ENCODE measurements around the gene COL8A1.

COL8A1 gene

DNA sequence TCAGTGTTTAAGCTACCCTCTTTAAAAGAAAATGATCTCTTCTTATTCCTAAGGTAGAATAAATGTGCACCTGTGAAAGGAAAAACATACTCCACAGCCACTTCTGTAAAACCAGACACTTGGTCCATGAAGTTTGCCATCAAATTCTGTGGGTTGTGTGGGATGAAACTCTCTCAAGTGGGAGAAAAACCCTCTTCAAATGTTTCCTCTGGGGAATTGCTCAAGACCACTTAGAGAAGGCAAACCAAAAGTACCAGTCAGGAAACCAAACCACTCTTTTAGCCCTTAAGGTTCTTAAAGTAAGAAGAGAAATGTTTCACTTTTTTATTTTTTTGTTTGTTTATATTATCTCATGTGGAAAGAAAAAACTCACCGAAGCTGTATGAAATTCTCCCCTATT is 1.2 kb downstream of the COL8A1 start:
- no peak overlapping the region for H4K91ac ChIP-seq (ENCODE audit: low read depth, low read length, poor library complexity)
- no peak for DNase-seq (ENCODE audit: low spot score)

DNA sequence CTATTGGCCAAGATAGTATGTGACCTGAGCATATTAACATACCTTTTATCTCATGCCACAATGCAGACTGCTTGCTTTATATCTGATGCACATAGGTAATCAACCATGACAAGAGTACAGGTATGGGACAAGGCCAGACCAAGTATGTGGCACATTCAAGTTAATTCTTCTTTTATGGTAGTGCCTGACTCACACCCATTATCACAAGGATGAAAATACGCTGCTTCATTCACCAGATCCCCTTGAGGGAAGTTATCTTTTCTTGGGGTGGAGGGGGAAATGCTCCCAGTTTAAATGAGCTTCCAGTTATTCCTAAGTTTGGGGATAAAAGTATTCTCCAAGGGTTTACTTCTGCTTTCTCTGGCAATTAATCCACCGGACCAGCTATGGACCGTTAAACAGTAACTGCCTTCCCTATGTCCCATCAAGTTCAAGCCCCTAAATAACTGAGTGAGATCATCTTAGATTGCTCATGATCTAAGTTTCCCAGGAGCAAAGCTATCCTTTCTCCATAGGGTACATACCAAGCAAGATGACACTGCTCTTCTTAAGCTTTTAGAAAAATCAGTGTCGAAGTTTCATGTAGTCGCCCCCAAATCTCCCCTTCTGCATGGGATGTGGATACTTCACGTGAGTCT is 1.9 kb downstream of the COL8A1 start:
- Histone ChIP-seq H3K27me3 (ENCODE audit: control insufficient read depth in 3 of 3, insufficient read depth in 3 of 3, low read depth in 1 of 3, low read length in 3 of 3) (peaks cover 0 to 26% (median 3%) of the 10 kb centered on the region in 3 experiments), H3K23ac (ENCODE audit: low read depth, low read length, poor library complexity) (no peak overlapping the region), H4K91ac (ENCODE audit: low read depth, low read length, poor library complexity) (no peak overlapping the region), H3K36me3 (replicated peaks in 1 of 2; ENCODE audit: control insufficient read depth in 2 of 2, insufficient read depth in 2 of 2, low read length in 2 of 2) (no peaks in the 10 kb centered on the region), H2AK5ac (ENCODE audit: low read depth, low read length) (no peak overlapping the region), H2AFZ (ENCODE audit: low read length) (no peak overlapping the region), H3K9me3 (replicated peaks in 1 of 2; ENCODE audit: control insufficient read depth in 2 of 2, insufficient read depth in 1 of 2, low read depth in 1 of 2, low read length in 2 of 2) (no peaks in the 10 kb centered on the region), H3K4me3 (ENCODE audit: low read length in 2 of 2) (no peak overlapping the region), H3K18ac (ENCODE audit: low read length) (no peak overlapping the region), H3K4ac (ENCODE audit: low read length) (no peak overlapping the region), H2BK15ac (ENCODE audit: low read length) (no peak overlapping the region), H3K4me1 (ENCODE audit: control insufficient read depth in 2 of 2, insufficient read depth in 1 of 2, low read depth in 1 of 2, low read length in 2 of 2) (peaks cover 6 to 7% of the 10 kb centered on the region in 2 donors), H4K8ac (ENCODE audit: low read depth, low read length) (no peak overlapping the region), H3K14ac (ENCODE audit: low read length) (no peak overlapping the region), H2BK5ac (ENCODE audit: low read length) (no peak overlapping the region), H3K79me1 (ENCODE audit: low read depth, low read length) (no peaks in the 10 kb centered on the region), H3K27ac (replicated peaks; ENCODE audit: low read length) (no peak overlapping the region), H2BK12ac (ENCODE audit: low read length) (no peak overlapping the region), H2BK120ac (ENCODE audit: low read depth, low read length) (no peak overlapping the region), H3K9ac (ENCODE audit: low read depth, low read length, poor library complexity) (no peak overlapping the region), H3K4me2 (ENCODE audit: insufficient read depth, low read length, poor library complexity, severe bottlenecking) (no peak overlapping the region)
- DNase-seq (ENCODE audit: low spot score), result no peak
- no CpG with 5 or more reads among the region's 6 CpGs for WGBS, 2 donors (ENCODE audit: extremely low coverage in 2 of 2, insufficient read length in 2 of 2, insufficient replicate concordance in 1 of 2)

More for the DNA sequence above, 1.2 kb downstream of the COL8A1 start:
- H2AK5ac ChIP-seq (ENCODE audit: low read depth, low read length), result no peak overlapping the region
- H3K4me3 ChIP-seq (ENCODE audit: low read length in 2 of 2), result no peak overlapping the region
- H3K36me3 ChIP-seq (replicated peaks in 1 of 2; ENCODE audit: control insufficient read depth in 2 of 2, insufficient read depth in 2 of 2, low read length in 2 of 2), result no peaks in the 10 kb centered on the region
- H3K4me1 ChIP-seq (ENCODE audit: control insufficient read depth in 2 of 2, insufficient read depth in 1 of 2, low read depth in 1 of 2, low read length in 2 of 2), result peaks cover 6 to 7% of the 10 kb centered on the region in 2 donors
- no peaks in the 10 kb centered on the region for H3K79me1 ChIP-seq (ENCODE audit: low read depth, low read length)
- H3K9me3 ChIP-seq (replicated peaks in 1 of 2; ENCODE audit: control insufficient read depth in 2 of 2, insufficient read depth in 1 of 2, low read depth in 1 of 2, low read length in 2 of 2), result no peaks in the 10 kb centered on the region
- H3K4ac ChIP-seq (ENCODE audit: low read length), result no peak overlapping the region
- no peak overlapping the region for H3K23ac ChIP-seq (ENCODE audit: low read depth, low read length, poor library complexity)
- H3K14ac ChIP-seq (ENCODE audit: low read length), result no peak overlapping the region
- WGBS, 2 donors (ENCODE audit: extremely low coverage in 2 of 2, insufficient read length in 2 of 2, insufficient replicate concordance in 1 of 2), result no CpG with 5 or more reads among the region's 1 CpG
- no peak overlapping the region for H3K18ac ChIP-seq (ENCODE audit: low read length)
- H3K27ac ChIP-seq (replicated peaks; ENCODE audit: low read length), result no peak overlapping the region
- H2BK15ac ChIP-seq (ENCODE audit: low read length), result no peak overlapping the region
- no peak overlapping the region for H2AFZ ChIP-seq (ENCODE audit: low read length)
- peaks cover 0 to 26% (median 3%) of the 10 kb centered on the region in 3 experiments for H3K27me3 ChIP-seq (ENCODE audit: control insufficient read depth in 3 of 3, insufficient read depth in 3 of 3, low read depth in 1 of 3, low read length in 3 of 3)
- no peak overlapping the region for H3K4me2 ChIP-seq (ENCODE audit: insufficient read depth, low read length, poor library complexity, severe bottlenecking)
- no peak overlapping the region for H4K8ac ChIP-seq (ENCODE audit: low read depth, low read length)
- no peak overlapping the region for H2BK120ac ChIP-seq (ENCODE audit: low read depth, low read length)
- H2BK5ac ChIP-seq (ENCODE audit: low read length), result no peak overlapping the region
- no peak overlapping the region for H2BK12ac ChIP-seq (ENCODE audit: low read length)
- H3K9ac ChIP-seq (ENCODE audit: low read depth, low read length, poor library complexity), result no peak overlapping the region

DNA sequence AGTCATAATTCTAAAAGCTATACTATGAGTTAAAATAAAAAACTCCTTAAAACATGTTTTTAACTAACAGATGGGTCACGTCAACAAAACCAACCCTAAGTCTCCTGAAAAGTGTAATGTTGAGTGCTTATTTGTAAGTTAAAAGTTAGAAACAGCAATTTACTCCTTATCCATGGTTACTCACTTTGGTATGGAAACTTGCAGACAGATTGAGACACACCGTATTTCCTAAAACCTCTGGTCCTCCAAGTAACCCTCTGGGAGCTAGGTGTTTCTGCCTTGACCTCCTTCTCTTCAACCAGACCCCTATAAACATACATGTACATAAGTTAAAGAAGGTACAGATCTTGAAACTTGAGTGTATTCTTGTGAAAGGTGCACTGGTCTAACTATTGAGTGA is 3.1 kb downstream of the COL8A1 start:
- H4K91ac ChIP-seq (ENCODE audit: low read depth, low read length, poor library complexity), result no peak overlapping the region
- no peak overlapping the region for H3K4ac ChIP-seq (ENCODE audit: low read length)
- no peak overlapping the region for H4K8ac ChIP-seq (ENCODE audit: low read depth, low read length)
- H3K4me3 ChIP-seq (ENCODE audit: low read length in 2 of 2), result no peak overlapping the region
- H2AK5ac ChIP-seq (ENCODE audit: low read depth, low read length), result no peak overlapping the region
- H2BK5ac ChIP-seq (ENCODE audit: low read length), result no peak overlapping the region
- no peak overlapping the region for H3K18ac ChIP-seq (ENCODE audit: low read length)
- H3K9me3 ChIP-seq (replicated peaks in 1 of 2; ENCODE audit: control insufficient read depth in 2 of 2, insufficient read depth in 1 of 2, low read depth in 1 of 2, low read length in 2 of 2), result no peaks in the 10 kb centered on the region
- H2BK120ac ChIP-seq (ENCODE audit: low read depth, low read length), result no peak overlapping the region
- no peak overlapping the region for H2BK12ac ChIP-seq (ENCODE audit: low read length)
- H3K4me2 ChIP-seq (ENCODE audit: insufficient read depth, low read length, poor library complexity, severe bottlenecking), result no peak overlapping the region
- no peaks in the 10 kb centered on the region for H3K79me1 ChIP-seq (ENCODE audit: low read depth, low read length)
- no peak for DNase-seq (ENCODE audit: low spot score)
- no peak overlapping the region for H3K14ac ChIP-seq (ENCODE audit: low read length)
- H2BK15ac ChIP-seq (ENCODE audit: low read length), result no peak overlapping the region
- no peak overlapping the region for H3K9ac ChIP-seq (ENCODE audit: low read depth, low read length, poor library complexity)
- no peaks in the 10 kb centered on the region for H3K36me3 ChIP-seq (replicated peaks in 1 of 2; ENCODE audit: control insufficient read depth in 2 of 2, insufficient read depth in 2 of 2, low read length in 2 of 2)
- no peak overlapping the region for H3K27ac ChIP-seq (replicated peaks; ENCODE audit: low read length)
- no CpG with 5 or more reads among the region's 2 CpGs for WGBS, 2 donors (ENCODE audit: extremely low coverage in 2 of 2, insufficient read length in 2 of 2, insufficient replicate concordance in 1 of 2)
- H3K27me3 ChIP-seq (ENCODE audit: control insufficient read depth in 3 of 3, insufficient read depth in 3 of 3, low read depth in 1 of 3, low read length in 3 of 3), result peaks cover 0 to 23% (median 3%) of the 10 kb centered on the region in 3 experiments
- no peak overlapping the region for H2AFZ ChIP-seq (ENCODE audit: low read length)
- peaks cover 8 to 14% of the 10 kb centered on the region in 2 donors for H3K4me1 ChIP-seq (ENCODE audit: control insufficient read depth in 2 of 2, insufficient read depth in 1 of 2, low read depth in 1 of 2, low read length in 2 of 2)
- no peak overlapping the region for H3K23ac ChIP-seq (ENCODE audit: low read depth, low read length, poor library complexity)

DNA sequence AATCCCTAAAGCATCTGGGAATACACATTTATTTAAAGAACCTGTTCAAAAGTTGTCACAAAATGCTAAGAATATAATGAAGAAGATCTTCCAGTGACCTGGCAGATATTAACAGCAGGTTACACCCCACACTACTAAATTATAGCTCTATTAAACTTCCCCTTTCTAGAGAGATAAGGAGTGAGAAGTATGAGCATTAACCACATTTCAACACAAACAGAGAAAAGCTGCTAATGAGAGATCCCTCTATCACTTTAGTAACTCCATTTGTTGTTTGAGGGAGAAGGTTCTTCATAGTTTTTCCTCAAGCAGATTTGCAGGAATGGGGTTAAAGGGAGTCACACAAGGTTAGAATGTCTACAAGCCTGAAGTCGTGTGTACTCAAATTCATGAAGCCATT is 3.6 kb downstream of the COL8A1 start:
- Histone ChIP-seq H2AFZ (ENCODE audit: low read length) (no peak overlapping the region), H3K18ac (ENCODE audit: low read length) (no peak overlapping the region), H3K4me3 (ENCODE audit: low read length in 2 of 2) (no peak overlapping the region), H3K4me2 (ENCODE audit: insufficient read depth, low read length, poor library complexity, severe bottlenecking) (no peak overlapping the region), H3K9me3 (replicated peaks in 1 of 2; ENCODE audit: control insufficient read depth in 2 of 2, insufficient read depth in 1 of 2, low read depth in 1 of 2, low read length in 2 of 2) (no peaks in the 10 kb centered on the region), H2BK12ac (ENCODE audit: low read length) (no peak overlapping the region), H3K23ac (ENCODE audit: low read depth, low read length, poor library complexity) (no peak overlapping the region), H3K4ac (ENCODE audit: low read length) (no peak overlapping the region), H3K79me1 (ENCODE audit: low read depth, low read length) (no peaks in the 10 kb centered on the region), H4K91ac (ENCODE audit: low read depth, low read length, poor library complexity) (no peak overlapping the region), H4K8ac (ENCODE audit: low read depth, low read length) (no peak overlapping the region), H2BK120ac (ENCODE audit: low read depth, low read length) (no peak overlapping the region), H2AK5ac (ENCODE audit: low read depth, low read length) (no peak overlapping the region), H3K27me3 (ENCODE audit: control insufficient read depth in 3 of 3, insufficient read depth in 3 of 3, low read depth in 1 of 3, low read length in 3 of 3) (peaks cover 0 to 19% (median 3%) of the 10 kb centered on the region in 3 experiments), H3K27ac (replicated peaks; ENCODE audit: low read length) (no peak overlapping the region), H2BK15ac (ENCODE audit: low read length) (no peak overlapping the region), H3K36me3 (replicated peaks in 1 of 2; ENCODE audit: control insufficient read depth in 2 of 2, insufficient read depth in 2 of 2, low read length in 2 of 2) (no peaks in the 10 kb centered on the region), H3K14ac (ENCODE audit: low read length) (no peak overlapping the region), H3K9ac (ENCODE audit: low read depth, low read length, poor library complexity) (no peak overlapping the region), H2BK5ac (ENCODE audit: low read length) (no peak overlapping the region), H3K4me1 (ENCODE audit: control insufficient read depth in 2 of 2, insufficient read depth in 1 of 2, low read depth in 1 of 2, low read length in 2 of 2) (peaks cover 5 to 10% of the 10 kb centered on the region in 2 donors)
- no CpG with 5 or more reads among the region's 1 CpG for WGBS, 2 donors (ENCODE audit: extremely low coverage in 2 of 2, insufficient read length in 2 of 2, insufficient replicate concordance in 1 of 2)
- DNase-seq (ENCODE audit: low spot score), result no peak
